Activated T-helper 1 cell treated with anti-CD3 and anti-CD28 coated beads, Interleukin-12 subunit alpha, Interleukin-12 subunit beta, Interleukin-2, Interleukin-4 antibody, amounts not matched to agents 30 ng/mL and 10 ng/mL and 1 ng/mL, durations not matched to agents 14 hours and 24 hours and 36 hours (primary cell): ENCODE data around the gene TRPT1. TPM values are rescaled to one million over a fixed set of nuclear protein-coding genes. Genes with fewer than 3 reads are reported as not detected.

Source experiments
- DNase-seq: peaks from one replicate; pipeline ENCODE4 v3.0.0; 2021; ENCODE audit warnings: low spot score
- H3K27ac Mint-ChIP-seq: one replicate; pipeline ENCODE4 v1.8.0; 2021; ENCODE audit warnings: mild to moderate bottlenecking, mixed read lengths
- H3K27me3 Mint-ChIP-seq: one replicate; pipeline ENCODE4 v1.8.0; 2022; ENCODE audit warnings: mild to moderate bottlenecking, moderate library complexity, mixed read lengths; ENCODE audit not compliant: insufficient read depth
- H3K36me3 Mint-ChIP-seq: one replicate; pipeline ENCODE4 v1.8.0; 2021; ENCODE audit warnings: low read depth, mixed read lengths
- H3K4me1 Mint-ChIP-seq: one replicate; pipeline ENCODE4 v1.8.0; 2021; ENCODE audit warnings: low read depth, mixed read lengths
- H3K4me3 Mint-ChIP-seq: one replicate; pipeline ENCODE4 v1.8.0; 2021; ENCODE audit warnings: mild to moderate bottlenecking, moderate library complexity, mixed read lengths
- H3K9me3 Mint-ChIP-seq: one replicate; pipeline ENCODE4 v1.8.0; 2021; ENCODE audit warnings: mixed read lengths
- intact Hi-C: fragments of 100-400 bp; cut with micrococcal nuclease; formaldehyde crosslinking; loops from one replicate; pipeline ENCODE4 v1.15.1; 2024
- total RNA-seq: library from RNA; stranded (reverse); gene quantifications from 2 replicates; pipeline ENCODE4 v1.2.3, GENCODE V29; 2022

The TRPT1 gene
- total RNA-seq, 1 donor from 2014 or later, result 35.5 TPM

DNA sequence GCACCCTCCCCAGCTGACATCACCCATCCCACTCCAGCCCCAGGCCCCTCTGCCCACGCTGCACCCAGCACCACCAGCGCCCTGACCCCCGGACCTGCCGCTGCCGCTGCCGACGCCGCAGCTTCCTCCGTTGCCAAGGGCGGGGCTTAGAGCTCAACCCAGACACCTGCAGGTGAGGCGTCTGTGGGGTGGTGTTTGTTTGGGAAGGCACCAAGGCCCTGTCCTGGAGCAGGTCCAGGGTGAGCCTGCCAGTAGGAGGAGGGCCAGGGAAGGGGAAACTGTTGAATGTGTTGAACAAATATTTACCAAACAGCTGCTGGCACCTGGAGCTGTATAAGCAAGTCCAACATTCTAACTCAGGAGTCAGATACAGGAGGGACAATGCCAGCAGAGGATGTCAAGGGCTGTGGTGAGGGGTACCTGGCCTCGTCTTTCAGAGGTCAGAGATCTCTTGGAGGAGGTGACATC is 11.5 kb upstream of the TRPT1 start:
- Mint-ChIP-seq H3K27ac (no peak overlapping the region), H3K27me3 (no peaks in the 10 kb centered on the region), H3K4me3 (no peak overlapping the region), H3K4me1 (peaks cover 28% of the 10 kb centered on the region), H3K36me3 (peaks cover 16% of the 10 kb centered on the region), H3K9me3 (no peaks in the 10 kb centered on the region)
- DNase-seq, result no peak
- intact Hi-C loops, result no loop called here

DNA sequence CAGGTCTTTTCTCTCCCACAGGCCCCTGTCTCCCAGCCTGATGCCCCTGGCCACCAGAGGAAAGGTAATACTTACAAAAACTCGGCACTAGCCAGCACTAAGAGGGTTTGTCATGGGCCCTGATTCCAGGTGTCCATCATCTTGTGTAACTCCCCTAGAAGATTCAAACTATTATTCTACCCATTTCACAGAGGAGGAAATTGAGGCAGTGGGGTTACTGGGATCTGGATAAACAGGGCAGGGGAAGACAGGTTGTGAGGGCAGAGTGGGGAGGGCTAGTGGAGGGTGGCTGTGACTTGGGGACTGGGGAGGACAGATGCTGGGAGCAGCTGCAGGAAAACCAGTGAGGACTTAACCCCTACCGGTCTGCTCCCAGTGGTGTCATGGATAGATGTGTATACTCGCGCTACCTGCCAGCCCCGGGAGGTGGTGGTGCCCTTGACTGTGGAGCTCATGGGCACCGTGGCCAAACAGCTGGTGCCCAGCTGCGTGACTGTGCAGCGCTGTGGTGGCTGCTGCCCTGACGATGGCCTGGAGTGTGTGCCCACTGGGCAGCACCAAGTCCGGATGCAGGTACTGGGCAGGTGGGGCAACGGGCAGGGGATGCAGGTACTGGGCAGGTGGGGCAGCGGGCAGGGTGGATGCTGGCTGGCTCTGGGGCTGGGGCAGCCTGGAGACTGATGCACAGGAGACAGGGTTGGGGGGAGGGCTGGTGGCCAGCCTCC is 9.6 kb upstream of the TRPT1 start:
- Mint-ChIP-seq H3K27ac (peak overlapping the region; percentile 64), H3K9me3 (no peaks in the 10 kb centered on the region), H3K4me1 (peaks cover 24% of the 10 kb centered on the region), H3K36me3 (peaks cover 15% of the 10 kb centered on the region), H3K4me3 (peak overlapping the region; percentile 87), H3K27me3 (no peaks in the 10 kb centered on the region)
- intact Hi-C loops, result no loop called here
- DNase-seq, result no peak

DNA sequence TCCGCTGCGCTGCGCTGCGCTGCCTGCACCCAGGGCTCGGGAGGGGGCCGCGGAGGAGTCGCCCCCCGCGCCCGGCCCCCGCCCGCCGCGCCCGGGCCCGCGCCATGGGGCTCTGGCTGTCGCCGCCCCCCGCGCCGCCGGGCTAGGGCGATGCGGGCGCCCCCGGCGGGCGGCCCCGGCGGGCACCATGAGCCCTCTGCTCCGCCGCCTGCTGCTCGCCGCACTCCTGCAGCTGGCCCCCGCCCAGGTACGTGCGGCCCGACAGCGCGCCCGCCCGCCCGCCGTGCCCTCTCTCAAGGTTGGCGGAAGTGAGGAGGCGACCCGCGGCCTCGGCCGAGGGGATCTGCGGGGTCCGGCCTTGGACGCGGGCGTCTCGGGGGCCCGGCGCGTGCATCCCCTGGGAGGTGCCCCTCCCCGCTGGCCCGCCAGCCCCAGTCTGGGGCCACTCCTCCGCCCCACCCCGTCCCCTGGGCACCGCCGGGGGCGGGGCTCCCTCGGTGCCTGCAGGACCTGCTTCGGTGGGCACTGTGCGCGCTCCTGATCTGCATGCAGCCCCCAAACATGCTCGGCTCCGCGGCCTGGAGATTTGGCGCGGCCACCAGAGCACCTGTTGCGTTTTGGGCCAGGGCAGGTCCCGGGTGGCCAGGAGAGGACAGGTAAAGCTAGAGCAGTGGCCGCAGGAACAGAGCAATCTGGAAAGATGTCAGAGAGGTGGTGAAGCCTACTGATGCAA is 8.8 kb upstream of the TRPT1 start:
- no peaks in the 10 kb centered on the region for H3K27me3 Mint-ChIP-seq
- H3K4me1 Mint-ChIP-seq, result peaks cover 19% of the 10 kb centered on the region
- H3K27ac Mint-ChIP-seq, result peak overlapping the region; percentile 67
- peaks cover 13% of the 10 kb centered on the region for H3K36me3 Mint-ChIP-seq
- peak overlapping the region; percentile 87 for H3K4me3 Mint-ChIP-seq
- intact Hi-C loops, result loop anchor here (1.0 kb wide), 1 partner anchor 9 kb away; the partner anchor contains the start of genes NUDT22 and TRPT1
- peak; percentile 56 for DNase-seq
- H3K9me3 Mint-ChIP-seq, result no peaks in the 10 kb centered on the region

DNA sequence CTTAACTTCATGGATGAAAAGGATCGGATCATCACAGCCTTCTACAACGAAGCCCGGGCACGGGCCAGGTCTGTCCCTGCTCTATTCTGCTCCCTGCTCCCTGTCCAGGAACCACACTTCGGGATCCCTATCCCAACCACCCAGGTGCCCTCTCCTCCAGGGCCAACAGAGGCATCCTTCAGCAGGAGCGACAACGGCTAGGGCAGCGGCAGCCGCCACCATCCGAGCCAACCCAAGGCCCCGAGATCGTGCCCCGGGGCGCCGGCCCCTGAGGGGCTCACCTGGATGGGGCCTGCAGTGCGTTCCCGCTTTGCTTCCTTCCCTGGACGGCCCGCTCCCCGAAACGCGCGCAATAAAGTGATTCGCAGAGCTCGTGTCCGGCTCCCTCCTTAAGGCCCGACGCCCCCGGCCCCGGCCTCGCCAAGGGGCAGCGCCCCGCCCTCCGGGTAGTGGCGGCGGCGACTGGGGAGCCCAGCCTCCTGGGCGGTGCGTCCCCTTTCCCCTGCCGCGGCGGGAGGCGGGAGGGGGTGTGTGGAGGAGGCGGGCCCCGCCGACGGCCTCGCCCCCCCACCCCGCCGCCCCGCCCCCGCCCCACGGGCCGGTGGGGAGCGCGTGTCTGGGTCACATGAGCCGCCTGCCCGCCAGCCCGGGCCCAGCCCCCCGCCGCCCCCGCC is 8.1 kb upstream of the TRPT1 start, which contains the start of gene VEGFB:
TSS of gene VEGFB (plus strand) at position 672 of the 674 bp plus-strand sequence. CDS start 250 bp downstream, outside the sequence.
- Mint-ChIP-seq H3K9me3 (no peaks in the 10 kb centered on the region), H3K27me3 (no peaks in the 10 kb centered on the region), H3K4me3 (peak within 1 kb of the TSS; percentile 88), H3K27ac (peak within 1 kb of the TSS; percentile 68), H3K36me3 (peaks cover 11% of the 10 kb centered on the region), H3K4me1 (peaks cover 24% of the 10 kb centered on the region)
- intact Hi-C loops, result loop anchor here (1.0 kb wide), 1 partner anchor 8 kb away; the partner anchor contains the start of genes NUDT22 and TRPT1
- peak; percentile 74 for DNase-seq

DNA sequence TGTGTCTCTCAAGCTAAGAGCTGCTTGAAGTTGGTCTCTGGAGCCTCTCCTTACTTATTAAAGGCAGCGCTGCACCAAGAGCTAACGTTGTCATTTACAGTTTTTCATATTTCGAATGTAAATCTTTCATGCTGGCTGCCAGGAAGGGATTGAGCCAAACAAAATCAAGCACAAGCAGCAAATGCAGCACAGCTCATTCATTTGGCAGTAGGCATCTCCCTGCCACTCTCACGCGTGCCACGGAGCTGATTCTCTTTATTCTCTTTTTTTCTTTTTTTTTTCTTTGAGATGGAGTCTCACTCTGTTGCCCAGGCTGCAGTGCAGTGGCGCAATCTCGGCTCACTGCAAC is 7.0 kb upstream of the TRPT1 start:
- H3K27me3 Mint-ChIP-seq, result no peaks in the 10 kb centered on the region
- peaks cover 19% of the 10 kb centered on the region for H3K4me1 Mint-ChIP-seq
- H3K27ac Mint-ChIP-seq, result no peak overlapping the region
- intact Hi-C loops, result no loop called here
- no peaks in the 10 kb centered on the region for H3K9me3 Mint-ChIP-seq
- no peak for DNase-seq
- H3K4me3 Mint-ChIP-seq, result peak overlapping the region; percentile 88
- peaks cover 9% of the 10 kb centered on the region for H3K36me3 Mint-ChIP-seq

DNA sequence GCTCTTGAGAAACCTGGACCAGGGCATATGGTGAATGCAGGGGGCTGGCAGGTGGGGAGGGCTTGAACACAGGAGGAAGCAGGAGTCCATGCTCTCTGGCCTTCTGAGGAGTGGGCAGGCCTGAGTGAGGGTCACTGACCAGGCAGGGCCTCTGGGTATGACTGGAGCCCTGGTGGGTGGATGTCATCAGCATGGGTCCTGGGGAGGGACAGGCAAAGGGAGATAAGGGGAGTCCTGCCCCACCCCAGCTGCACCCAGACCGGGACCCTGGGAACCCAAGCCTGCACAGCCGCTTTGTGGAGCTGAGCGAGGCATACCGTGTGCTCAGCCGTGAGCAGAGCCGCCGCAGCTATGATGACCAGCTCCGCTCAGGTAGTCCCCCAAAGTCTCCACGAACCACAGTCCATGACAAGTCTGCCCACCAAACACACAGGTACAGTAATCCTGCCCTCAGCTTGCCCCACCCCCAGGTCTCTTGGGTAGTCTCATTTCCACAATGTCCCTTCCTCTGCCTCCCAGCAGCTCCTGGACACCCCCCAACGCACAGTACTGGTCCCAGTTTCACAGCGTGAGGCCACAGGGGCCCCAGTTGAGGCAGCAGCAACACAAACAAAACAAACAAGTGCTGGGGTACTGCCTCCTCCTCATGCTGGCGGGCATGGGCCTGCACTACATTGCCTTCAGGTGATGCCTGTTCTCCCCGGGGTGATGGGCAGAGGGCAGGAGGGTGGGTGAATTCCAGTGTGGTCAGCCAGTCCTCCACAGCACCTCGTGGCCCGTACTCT is 6.4 kb upstream of the TRPT1 start:
- Mint-ChIP-seq H3K27me3 (no peaks in the 10 kb centered on the region), H3K9me3 (no peaks in the 10 kb centered on the region), H3K27ac (peak overlapping the region; percentile 49), H3K36me3 (peaks cover 7% of the 10 kb centered on the region), H3K4me3 (peak overlapping the region; percentile 88), H3K4me1 (peaks cover 23% of the 10 kb centered on the region)
- intact Hi-C loops, result no loop called here
- DNase-seq, result no peak

DNA sequence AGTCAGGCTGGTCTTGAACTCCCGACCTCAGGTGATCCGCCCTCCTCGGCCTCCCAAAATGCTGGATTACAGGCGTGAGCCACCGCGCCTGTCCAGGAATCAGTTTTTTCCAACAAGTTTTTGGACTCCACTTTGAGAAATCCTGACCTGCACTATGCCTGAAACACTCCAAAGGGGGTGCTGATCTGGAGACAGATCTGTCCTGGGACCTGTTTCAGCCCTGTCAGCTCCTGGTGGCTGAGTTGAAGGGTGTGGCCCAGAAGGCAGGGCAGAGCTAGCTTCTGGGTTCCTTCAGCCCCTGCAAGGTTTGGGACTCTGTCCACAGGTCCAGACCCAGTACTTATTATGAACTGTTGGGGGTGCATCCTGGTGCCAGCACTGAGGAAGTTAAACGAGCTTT is 5.6 kb upstream of the TRPT1 start:
- H3K4me3 Mint-ChIP-seq, result peak overlapping the region; percentile 88
- peaks cover 28% of the 10 kb centered on the region for H3K4me1 Mint-ChIP-seq
- no peaks in the 10 kb centered on the region for H3K9me3 Mint-ChIP-seq
- peak overlapping the region; percentile 44 for H3K27ac Mint-ChIP-seq
- no peak for DNase-seq
- H3K27me3 Mint-ChIP-seq, result no peaks in the 10 kb centered on the region
- H3K36me3 Mint-ChIP-seq, result peaks cover 1% of the 10 kb centered on the region
- intact Hi-C loops, result no loop called here

DNA sequence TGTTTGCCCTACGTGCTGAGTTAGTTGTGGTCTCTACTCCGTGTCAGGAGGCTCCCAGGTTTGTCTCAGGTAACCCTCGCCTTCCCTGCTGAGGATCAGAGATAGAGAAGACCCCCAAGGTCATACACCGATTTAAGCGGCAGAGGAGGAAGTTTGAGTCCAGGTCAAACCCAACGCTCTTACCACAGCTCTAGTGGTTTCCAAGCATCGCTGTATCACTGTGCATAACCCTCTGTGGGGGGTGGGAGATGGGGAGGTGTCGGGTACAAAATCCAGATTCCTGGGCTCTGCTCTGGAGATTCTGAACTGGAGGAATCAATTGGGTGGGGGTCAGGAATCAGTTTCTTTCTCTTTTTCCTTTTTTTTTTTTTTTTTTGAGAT is 5.0 kb upstream of the TRPT1 start:
- H3K36me3 Mint-ChIP-seq, result peaks cover 1% of the 10 kb centered on the region
- H3K27ac Mint-ChIP-seq, result peak overlapping the region; percentile 44
- no peaks in the 10 kb centered on the region for H3K9me3 Mint-ChIP-seq
- no peaks in the 10 kb centered on the region for H3K27me3 Mint-ChIP-seq
- H3K4me3 Mint-ChIP-seq, result peak overlapping the region; percentile 88
- no peak for DNase-seq
- peaks cover 28% of the 10 kb centered on the region for H3K4me1 Mint-ChIP-seq
- intact Hi-C loops, result loop anchor here (1.0 kb wide), 8 partner anchors 10 to 257 kb away; partner anchors contain the start of genes BAD, COX8A, ESRRA and FKBP2

DNA sequence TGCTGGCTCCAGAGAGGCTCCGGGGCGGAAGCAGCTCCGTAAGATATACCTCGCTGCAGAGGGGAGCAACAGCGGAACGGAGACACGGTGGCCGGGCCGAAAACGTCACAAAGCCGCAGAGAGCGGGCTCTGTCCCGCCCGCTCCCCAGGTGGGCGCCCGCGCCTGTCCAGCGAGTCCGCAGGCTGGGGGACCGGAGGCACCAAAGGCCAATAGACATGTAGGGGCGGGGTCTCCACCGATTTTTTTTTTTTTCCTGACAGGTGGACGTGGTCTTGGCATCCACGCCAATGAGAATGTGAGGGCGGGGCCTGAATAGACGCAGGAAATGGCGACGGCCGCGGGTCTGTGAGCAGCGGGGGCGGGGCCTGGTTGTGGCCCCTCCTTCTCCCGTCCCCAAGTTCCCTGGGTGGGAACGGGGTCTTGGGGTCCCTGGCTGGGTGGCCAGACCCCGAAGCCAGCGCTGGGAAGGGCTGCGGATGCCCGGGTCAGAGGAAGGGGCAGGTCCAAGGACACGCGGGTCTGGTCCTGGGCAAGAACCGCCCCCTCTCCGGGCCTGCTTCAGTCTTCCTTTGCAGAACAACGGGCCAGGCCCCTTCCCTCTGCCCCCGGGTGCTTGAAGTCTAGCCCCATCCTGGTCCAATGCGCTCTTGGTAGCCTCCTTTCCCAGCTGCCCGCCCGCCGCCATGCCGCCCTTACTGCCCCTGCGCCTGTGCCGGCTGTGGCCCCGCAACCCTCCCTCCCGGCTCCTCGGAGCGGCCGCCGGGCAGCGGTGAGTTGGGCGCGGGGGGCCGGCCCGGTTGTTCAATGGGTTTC is 4.4 kb upstream of the TRPT1 start, which contains the start of gene DNAJC4:
TSS of gene DNAJC4 (plus strand) at position 378 of the 814 bp plus-strand sequence. CDS start at position 685, 307 bp downstream.
- no peaks in the 10 kb centered on the region for H3K9me3 Mint-ChIP-seq
- peaks cover 1% of the 10 kb centered on the region for H3K36me3 Mint-ChIP-seq
- peak within 1 kb of the TSS; percentile 72 for H3K27ac Mint-ChIP-seq
- peak within 1 kb of the TSS; percentile 88 for H3K4me3 Mint-ChIP-seq
- peak; percentile 93 for DNase-seq
- H3K4me1 Mint-ChIP-seq, result peaks cover 23% of the 10 kb centered on the region
- H3K27me3 Mint-ChIP-seq, result no peaks in the 10 kb centered on the region
- intact Hi-C loops, result loop anchor here (1.0 kb wide), 8 partner anchors 11 to 256 kb away; partner anchors contain the start of genes BAD, COX8A, ESRRA and FKBP2

DNA sequence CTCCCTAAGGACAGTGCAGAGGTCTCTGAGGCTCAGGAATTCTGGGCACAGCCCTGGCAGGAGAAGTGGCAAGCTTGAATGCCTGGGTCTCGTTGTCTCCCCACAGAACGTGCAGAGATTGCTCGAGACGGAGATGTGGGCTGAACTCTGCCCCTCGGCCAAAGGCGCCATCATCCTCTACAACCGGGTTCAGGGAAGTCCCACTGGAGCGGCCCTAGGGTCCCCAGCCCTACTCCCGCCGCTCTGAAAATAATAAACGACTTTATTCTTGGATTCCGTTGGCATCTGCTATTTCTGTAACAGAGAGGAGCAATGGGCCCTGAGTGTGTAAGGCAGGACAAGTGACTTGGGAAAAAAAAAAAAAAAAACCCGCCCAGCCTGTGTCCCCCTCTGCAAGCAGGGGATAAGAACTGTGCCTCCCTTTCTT is 3.8 kb upstream of the TRPT1 start:
- DNase-seq, result no peak
- Mint-ChIP-seq H3K4me1 (peaks cover 25% of the 10 kb centered on the region), H3K27ac (peak overlapping the region; percentile 72), H3K36me3 (peaks cover 1% of the 10 kb centered on the region), H3K9me3 (no peaks in the 10 kb centered on the region), H3K27me3 (no peaks in the 10 kb centered on the region), H3K4me3 (peak overlapping the region; percentile 88)
- intact Hi-C loops, result loop anchor here (1.0 kb wide), 8 partner anchors 12 to 255 kb away; partner anchors contain the start of genes BAD, COX8A, ESRRA and FKBP2

DNA sequence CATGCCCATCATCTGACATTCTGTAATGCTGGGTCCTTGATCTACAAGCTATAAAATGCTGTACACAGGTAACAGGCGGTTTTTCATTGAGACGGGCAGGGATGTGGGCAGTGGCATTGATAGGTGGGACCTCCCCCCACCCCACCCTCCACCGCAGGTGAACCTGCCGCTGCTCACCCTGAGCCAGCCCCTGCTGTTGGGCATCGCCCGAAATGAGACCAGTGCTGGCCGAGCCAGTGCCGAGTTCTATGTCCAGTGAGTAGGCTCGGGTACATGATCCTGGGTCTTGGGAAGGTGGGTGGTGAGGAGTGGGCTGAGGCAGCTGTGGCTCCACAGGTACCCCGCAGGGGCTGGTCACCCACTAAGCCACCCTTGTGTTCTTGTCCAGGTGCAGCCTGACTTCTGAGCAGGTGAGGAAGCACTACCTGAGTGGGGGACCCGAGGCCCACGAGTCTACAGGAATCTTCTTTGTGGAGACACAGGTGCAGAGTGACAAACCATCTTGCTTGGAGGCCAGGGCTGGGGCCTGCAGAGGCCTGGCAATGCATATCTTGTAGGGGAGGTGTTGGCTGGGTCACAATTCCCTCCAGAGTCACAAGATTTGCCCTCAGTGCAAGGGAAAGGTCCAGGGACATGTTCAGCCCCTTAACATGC is 3.2 kb upstream of the TRPT1 start:
- Mint-ChIP-seq H3K27me3 (no peaks in the 10 kb centered on the region), H3K9me3 (no peaks in the 10 kb centered on the region), H3K4me3 (peak overlapping the region; percentile 88), H3K4me1 (peaks cover 27% of the 10 kb centered on the region), H3K36me3 (peaks cover 1% of the 10 kb centered on the region), H3K27ac (peak overlapping the region; percentile 63)
- intact Hi-C loops, result no loop called here
- DNase-seq, result no peak
